ENCODE data around the gene ATP6V0A1. TPM values are rescaled to one million over a fixed set of nuclear protein-coding genes. Genes with fewer than 3 reads are reported as not detected.

The ATP6V0A1 gene
- total RNA-seq, 1 experiment from 2014 or later: 55.2 TPM

GRCh38 chr17:42422412-42422957 lies 36.2 kb upstream of the ATP6V0A1 start (continued):
- TF ChIP-seq, protein P1, sequence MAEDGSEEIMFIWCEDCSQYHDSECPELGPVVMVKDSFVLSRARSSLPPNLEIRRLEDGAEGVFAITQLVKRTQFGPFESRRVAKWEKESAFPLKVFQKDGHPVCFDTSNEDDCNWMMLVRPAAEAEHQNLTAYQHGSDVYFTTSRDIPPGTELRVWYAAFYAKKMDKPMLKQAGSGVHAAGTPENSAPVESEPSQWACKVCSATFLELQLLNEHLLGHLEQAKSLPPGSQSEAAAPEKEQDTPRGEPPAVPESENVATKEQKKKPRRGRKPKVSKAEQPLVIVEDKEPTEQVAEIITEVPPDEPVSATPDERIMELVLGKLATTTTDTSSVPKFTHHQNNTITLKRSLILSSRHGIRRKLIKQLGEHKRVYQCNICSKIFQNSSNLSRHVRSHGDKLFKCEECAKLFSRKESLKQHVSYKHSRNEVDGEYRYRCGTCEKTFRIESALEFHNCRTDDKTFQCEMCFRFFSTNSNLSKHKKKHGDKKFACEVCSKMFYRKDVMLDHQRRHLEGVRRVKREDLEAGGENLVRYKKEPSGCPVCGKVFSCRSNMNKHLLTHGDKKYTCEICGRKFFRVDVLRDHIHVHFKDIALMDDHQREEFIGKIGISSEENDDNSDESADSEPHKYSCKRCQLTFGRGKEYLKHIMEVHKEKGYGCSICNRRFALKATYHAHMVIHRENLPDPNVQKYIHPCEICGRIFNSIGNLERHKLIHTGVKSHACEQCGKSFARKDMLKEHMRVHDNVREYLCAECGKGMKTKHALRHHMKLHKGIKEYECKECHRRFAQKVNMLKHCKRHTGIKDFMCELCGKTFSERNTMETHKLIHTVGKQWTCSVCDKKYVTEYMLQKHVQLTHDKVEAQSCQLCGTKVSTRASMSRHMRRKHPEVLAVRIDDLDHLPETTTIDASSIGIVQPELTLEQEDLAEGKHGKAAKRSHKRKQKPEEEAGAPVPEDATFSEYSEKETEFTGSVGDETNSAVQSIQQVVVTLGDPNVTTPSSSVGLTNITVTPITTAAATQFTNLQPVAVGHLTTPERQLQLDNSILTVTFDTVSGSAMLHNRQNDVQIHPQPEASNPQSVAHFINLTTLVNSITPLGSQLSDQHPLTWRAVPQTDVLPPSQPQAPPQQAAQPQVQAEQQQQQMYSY (CRISPR knock-in tag; IDR thresholded peaks at IDR 0.05): no peak
- 0 out of 2 replicates have a peak, but pooled peaks have one; percentile 21 for TF ChIP-seq ZNF121 (CRISPR knock-in tag; IDR thresholded peaks at IDR 0.05)
- TF ChIP-seq ZNF512 (CRISPR knock-in tag; IDR thresholded peaks at IDR 0.05; ENCODE audit: borderline replicate concordance): no peak
- no peak for TF ChIP-seq ZNF416 (CRISPR knock-in tag; IDR thresholded peaks at IDR 0.05)
- no peak for TF ChIP-seq FOXK1 (CRISPR knock-in tag; IDR thresholded peaks at IDR 0.05)

DNA sequence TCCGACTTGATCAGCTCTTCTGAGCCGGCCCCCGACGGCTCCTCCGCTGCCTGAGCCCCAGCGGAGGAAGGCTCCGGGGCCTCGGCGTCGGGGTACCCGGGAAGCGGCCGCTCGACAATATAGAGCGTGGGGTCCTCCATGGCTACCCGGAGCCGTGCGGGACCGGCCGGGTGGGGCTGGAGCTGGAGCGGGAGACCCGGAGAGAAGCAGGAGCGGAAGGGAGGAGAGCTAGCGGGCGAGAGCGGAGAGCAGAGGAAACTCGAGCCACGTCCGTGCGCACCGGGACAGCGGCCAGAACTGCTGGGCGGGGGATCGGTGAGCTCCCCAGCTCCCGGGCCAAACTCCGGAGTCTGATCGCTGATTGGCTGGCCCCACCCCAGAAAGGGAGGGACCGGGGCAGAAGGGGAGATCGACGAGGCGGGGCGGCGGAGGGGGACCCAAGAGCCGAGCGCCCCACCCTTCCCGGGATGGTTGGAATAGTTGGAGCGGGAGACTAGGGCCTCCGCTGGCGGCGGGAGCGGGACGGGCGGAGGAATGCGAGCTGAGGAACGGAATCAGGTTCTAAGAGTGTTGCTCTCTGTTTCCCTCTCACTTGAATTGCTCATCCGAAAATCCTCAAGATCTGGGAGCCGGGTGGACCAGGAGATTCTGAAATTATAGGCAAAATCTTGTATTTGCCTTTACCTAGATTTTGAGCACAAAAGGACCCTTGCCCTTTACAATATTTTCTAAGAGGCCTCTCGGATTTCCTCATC lies 35.5 kb upstream of the ATP6V0A1 start, which contains the start of gene CAVIN1:
CAVIN1 (minus strand) TSS at position 299 of the 755 bp plus-strand sequence; CDS start at position 140, 159 bp downstream.
- Mint-ChIP-seq H3K27ac (peak within 1 kb of the TSS; percentile 93), H3K4me1 (peaks cover 31% of the 10 kb centered on the region), H3K36me3 (no peaks in the 10 kb centered on the region), H3K27me3 (ENCODE audit: low read depth) (peaks cover 57% of the 10 kb centered on the region), H3K4me3 (peak within 1 kb of the TSS; percentile 95), H3K9me3 (no peaks in the 10 kb centered on the region)
- POLR2A ChIA-PET: interaction anchor here (0.5 to 2.1 kb wide), 20 partner anchors 9 to 880 kb away, joined by 3 to 23 read pairs (median 3); partner anchors contain the start of gene STAT3
- peak; percentile 97 for DNase-seq (ENCODE audit: low spot score)
- CTCF ChIA-PET: interaction anchor here (0.6 to 3.0 kb wide), 30 partner anchors 9 to 874 kb away, joined by 3 to 40 read pairs (median 5); partner anchors contain the start of genes NAGLU and STAT3
- ATAC-seq: peak; percentile 86
- TF ChIP-seq ETV6 (CRISPR knock-in tag; IDR thresholded peaks at IDR 0.05) (no peak), SP1 (CRISPR knock-in tag; conservative IDR thresholded peaks at IDR 0.05) (peak; percentile 75), ZNF425 (CRISPR knock-in tag; conservative IDR thresholded peaks at IDR 0.05) (no peak), NFATC4 (CRISPR knock-in tag; IDR thresholded peaks at IDR 0.05) (no peak), MYBL2 (CRISPR knock-in tag; IDR thresholded peaks at IDR 0.05) (peak; percentile 66; the same call in 1 of the 2 replicates), TEAD1 (CRISPR knock-in tag; IDR thresholded peaks at IDR 0.05) (0 out of 2 replicates have a peak, but pooled peaks have one; percentile 23), JUN (CRISPR knock-in tag; IDR thresholded peaks at IDR 0.05) (peak; percentile 9; the same call in 1 of the 2 replicates), SOX15 (CRISPR knock-in tag; IDR thresholded peaks at IDR 0.05) (no peak), GABPB1 (CRISPR knock-in tag; IDR thresholded peaks at IDR 0.05) (peak; percentile 51; the same call in 1 of the 2 replicates), ZNF281 (CRISPR knock-in tag; IDR thresholded peaks at IDR 0.05) (no peak), ZNF317 (CRISPR knock-in tag; IDR thresholded peaks at IDR 0.05; ENCODE audit: borderline replicate concordance, low read depth) (no peak), FOXK1 (CRISPR knock-in tag; IDR thresholded peaks at IDR 0.05) (peak; percentile 47; the same call in 1 of the 2 replicates), TP53 (CRISPR knock-in tag; IDR thresholded peaks at IDR 0.05) (no peak)
- TF ChIP-seq, protein P2, sequence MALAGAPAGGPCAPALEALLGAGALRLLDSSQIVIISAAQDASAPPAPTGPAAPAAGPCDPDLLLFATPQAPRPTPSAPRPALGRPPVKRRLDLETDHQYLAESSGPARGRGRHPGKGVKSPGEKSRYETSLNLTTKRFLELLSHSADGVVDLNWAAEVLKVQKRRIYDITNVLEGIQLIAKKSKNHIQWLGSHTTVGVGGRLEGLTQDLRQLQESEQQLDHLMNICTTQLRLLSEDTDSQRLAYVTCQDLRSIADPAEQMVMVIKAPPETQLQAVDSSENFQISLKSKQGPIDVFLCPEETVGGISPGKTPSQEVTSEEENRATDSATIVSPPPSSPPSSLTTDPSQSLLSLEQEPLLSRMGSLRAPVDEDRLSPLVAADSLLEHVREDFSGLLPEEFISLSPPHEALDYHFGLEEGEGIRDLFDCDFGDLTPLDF (CRISPR knock-in tag; IDR thresholded peaks at IDR 0.05): peak; percentile 46; the same call in 1 of the 2 replicates
- TF ChIP-seq, protein P3, sequence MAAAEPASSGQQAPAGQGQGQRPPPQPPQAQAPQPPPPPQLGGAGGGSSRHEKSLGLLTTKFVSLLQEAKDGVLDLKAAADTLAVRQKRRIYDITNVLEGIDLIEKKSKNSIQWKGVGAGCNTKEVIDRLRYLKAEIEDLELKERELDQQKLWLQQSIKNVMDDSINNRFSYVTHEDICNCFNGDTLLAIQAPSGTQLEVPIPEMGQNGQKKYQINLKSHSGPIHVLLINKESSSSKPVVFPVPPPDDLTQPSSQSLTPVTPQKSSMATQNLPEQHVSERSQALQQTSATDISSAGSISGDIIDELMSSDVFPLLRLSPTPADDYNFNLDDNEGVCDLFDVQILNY (CRISPR knock-in tag; IDR thresholded peaks at IDR 0.05): no peak; the same call in none of the 2 replicates
- TF ChIP-seq, protein P4, sequence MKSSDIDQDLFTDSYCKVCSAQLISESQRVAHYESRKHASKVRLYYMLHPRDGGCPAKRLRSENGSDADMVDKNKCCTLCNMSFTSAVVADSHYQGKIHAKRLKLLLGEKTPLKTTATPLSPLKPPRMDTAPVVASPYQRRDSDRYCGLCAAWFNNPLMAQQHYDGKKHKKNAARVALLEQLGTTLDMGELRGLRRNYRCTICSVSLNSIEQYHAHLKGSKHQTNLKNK (CRISPR knock-in tag; IDR thresholded peaks at IDR 0.05): no peak
